HG03521 (cell line): ENCODE results near the gene KDM1B.

Source experiments
- ATAC-seq: cut with Tn5 transposase; IDR thresholded peaks from one replicate; pipeline ENCODE4 v1.9.1; 2021; ENCODE audit warnings: mild to moderate bottlenecking, moderate library complexity; ENCODE audit not compliant: unreplicated experiment

Gene KDM1B

GRCh38 chr6:18155150-18155863 is at the start of gene KDM1B:
Gene KDM1B, plus strand, starts transcription at chr6:18155422. Its CDS starts 4,474 bp downstream, at chr6:18159896.
- ATAC-seq, result peak; percentile 92

- no peak for ATAC-seq
Measured at GRCh38 chr6:18107061-18107460, 48.2 kb upstream of the KDM1B start.

GRCh38 chr6:18110162-18110561 is 45.1 kb upstream of the KDM1B start:
- no peak for ATAC-seq

GRCh38 chr6:18115356-18115755 is 39.9 kb upstream of the KDM1B start:
- ATAC-seq, result no peak

- ATAC-seq, result no peak
Measured at GRCh38 chr6:18117136-18117535, 38.1 kb upstream of the KDM1B start.

GRCh38 chr6:18118330-18118729 is 36.9 kb upstream of the KDM1B start:
- ATAC-seq, result no peak

- no peak for ATAC-seq
Measured at GRCh38 chr6:18119236-18119635, 36.0 kb upstream of the KDM1B start.

GRCh38 chr6:18121580-18122127 is 33.6 kb upstream of the KDM1B start:
- no peak for ATAC-seq

GRCh38 chr6:18122128-18123093 is 32.8 kb upstream of the KDM1B start, which contains the start of gene NHLRC1:
Gene NHLRC1, minus strand, starts transcription at chr6:18122677. Its CDS starts 71 bp downstream, at chr6:18122606.
- ATAC-seq, result peak; percentile 100

GRCh38 chr6:18126121-18126520 is 29.1 kb upstream of the KDM1B start:
- ATAC-seq, result no peak

GRCh38 chr6:18132346-18132745 is 22.9 kb upstream of the KDM1B start:
- ATAC-seq, result no peak

- no peak for ATAC-seq
Measured at GRCh38 chr6:18135171-18135570, 20.1 kb upstream of the KDM1B start.

GRCh38 chr6:18136260-18136659 is 19.0 kb upstream of the KDM1B start:
- no peak for ATAC-seq

GRCh38 chr6:18138906-18139305 is 16.3 kb upstream of the KDM1B start:
- ATAC-seq, result no peak

GRCh38 chr6:18139935-18140621 is 15.1 kb upstream of the KDM1B start:
- no peak for ATAC-seq

GRCh38 chr6:18141805-18142590 is 13.2 kb upstream of the KDM1B start:
- ATAC-seq, result no peak

- no peak for ATAC-seq
Measured at GRCh38 chr6:18142591-18142861, 12.7 kb upstream of the KDM1B start.

- no peak for ATAC-seq
Measured at GRCh38 chr6:18147160-18147559, 8.1 kb upstream of the KDM1B start.

GRCh38 chr6:18147616-18148015 is 7.6 kb upstream of the KDM1B start:
- ATAC-seq, result no peak

- ATAC-seq, result no peak
Measured at GRCh38 chr6:18148304-18149025, 6.8 kb upstream of the KDM1B start.
